ENCODE results near the gene CLDN11.

CLDN11 gene

DNA sequence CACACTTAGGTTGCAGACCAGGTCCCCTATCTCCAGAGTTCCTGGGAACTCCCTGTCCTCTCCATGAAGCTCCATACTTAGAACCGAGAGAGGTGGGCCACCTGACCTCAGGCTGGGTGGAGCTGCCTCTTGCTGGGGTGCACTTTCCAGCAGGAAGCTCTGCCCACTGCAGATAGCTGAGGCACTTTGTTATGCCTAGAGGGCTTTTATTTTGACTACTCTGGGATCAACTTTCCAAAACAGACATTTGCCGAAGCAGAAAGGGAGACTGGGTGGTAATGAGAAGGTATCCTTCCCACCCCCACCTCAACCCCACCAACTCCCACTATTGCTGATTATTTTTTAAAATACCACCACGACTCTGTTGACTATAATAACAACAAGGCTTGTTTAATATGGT lies 54.7 kb downstream of the CLDN11 start:
- DNase-seq: no peak

DNA sequence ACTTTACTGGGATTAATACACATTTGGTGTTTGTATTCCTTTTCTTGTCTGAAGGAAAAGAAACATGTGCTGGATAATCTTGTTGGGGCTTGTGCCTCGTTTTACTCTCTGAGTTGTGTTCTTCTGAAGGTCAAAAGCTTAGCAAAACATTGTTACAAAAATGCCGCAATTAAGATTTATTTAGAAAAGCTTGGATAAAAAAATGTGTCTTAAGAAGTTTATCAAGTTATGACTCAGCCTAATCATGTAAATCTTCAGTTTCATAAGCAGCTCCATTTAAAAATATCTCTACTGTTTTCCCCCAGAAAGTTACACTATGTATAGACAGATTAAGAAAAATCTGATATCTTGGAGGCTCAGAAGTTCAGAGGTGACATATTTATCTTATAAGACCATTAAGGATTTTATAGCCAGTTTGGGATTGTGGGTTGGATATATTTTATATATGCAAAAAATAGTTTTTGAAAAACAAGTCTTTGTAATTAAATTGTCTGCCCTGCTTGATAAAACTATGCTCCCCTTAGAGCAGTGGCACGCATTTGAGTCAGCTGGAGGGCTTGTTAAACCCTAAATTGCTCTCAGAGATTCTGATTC lies 56.5 kb downstream of the CLDN11 start:
- no peak for DNase-seq

DNA sequence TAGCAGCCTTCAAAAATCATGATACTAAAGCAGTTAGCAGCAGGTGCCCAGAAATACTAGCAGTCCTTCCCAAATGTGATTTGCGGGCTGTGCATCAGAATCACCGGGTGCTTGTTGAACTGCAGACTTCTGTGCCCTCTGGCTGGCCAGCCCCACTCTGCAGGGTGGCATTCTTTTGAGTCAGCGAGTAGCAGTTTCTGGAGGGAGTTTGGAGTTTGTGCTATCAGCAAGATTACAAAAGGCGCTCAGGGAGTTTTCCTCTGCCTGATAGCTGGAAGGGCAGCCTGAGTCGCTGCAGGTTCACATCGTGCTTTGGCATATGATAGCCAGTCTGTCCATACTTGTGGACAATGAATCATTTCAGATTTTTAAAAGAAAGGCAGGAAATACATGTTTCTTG lies 57.6 kb downstream of the CLDN11 start:
- no peak for DNase-seq

DNA sequence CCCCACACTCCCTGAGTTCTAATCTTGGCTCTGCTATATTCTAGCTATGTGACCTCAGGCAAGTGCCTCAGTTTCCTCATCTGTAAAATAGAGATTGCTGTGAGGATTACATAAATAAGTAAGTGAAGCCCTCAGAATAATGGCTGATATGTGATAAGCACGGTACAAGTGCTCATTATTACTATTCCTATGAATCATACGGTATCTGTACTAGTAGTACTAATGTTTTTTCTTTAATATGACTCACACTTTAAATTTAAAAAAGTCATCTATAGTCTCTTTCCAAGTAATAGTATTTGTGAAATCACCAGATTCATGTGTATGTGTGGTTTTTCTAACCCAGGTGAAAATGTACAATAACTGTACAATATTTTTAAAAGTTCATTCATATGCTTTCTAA lies 58.7 kb downstream of the CLDN11 start:
- DNase-seq: no peak

DNA sequence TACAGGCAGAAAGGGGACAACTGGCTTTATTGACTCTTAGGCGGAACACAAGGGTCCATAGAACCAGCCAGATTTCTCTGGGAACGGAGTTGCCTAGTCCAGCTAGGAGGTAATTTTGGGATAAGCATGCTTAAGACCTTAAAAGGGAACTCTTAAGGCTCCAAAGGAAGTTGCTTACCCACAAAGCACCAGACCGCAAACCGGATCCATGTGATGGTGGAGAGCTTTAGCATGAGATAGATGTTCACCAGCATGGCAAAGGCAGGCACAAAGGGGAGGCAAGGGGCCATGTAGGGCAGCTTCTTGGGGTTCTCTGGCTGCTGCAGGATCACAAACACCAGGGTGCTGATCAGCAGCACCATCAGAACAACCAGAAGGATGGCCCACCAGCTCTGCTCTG lies 61.4 kb downstream of the CLDN11 start:
- no peak for DNase-seq

DNA sequence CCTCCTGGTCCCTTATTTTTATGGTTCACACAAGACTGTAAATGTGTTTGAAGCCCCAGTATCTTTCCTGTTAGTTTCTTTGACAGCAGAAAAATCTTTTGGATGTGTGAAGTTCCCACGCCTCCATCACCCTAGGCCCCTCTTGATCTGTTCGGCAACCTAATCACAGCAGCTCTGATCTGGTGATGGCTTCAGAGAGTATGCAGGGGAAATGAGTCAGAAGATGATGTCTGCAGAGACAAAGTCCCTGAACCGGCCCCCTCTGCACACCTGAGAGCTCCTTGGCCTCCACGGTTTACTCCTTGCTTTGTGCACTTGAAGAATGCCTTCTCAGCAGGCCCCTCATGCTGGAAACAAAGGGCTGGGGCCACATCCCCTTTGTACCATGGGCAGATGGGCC lies 63.5 kb downstream of the CLDN11 start:
- no peak for DNase-seq

DNA sequence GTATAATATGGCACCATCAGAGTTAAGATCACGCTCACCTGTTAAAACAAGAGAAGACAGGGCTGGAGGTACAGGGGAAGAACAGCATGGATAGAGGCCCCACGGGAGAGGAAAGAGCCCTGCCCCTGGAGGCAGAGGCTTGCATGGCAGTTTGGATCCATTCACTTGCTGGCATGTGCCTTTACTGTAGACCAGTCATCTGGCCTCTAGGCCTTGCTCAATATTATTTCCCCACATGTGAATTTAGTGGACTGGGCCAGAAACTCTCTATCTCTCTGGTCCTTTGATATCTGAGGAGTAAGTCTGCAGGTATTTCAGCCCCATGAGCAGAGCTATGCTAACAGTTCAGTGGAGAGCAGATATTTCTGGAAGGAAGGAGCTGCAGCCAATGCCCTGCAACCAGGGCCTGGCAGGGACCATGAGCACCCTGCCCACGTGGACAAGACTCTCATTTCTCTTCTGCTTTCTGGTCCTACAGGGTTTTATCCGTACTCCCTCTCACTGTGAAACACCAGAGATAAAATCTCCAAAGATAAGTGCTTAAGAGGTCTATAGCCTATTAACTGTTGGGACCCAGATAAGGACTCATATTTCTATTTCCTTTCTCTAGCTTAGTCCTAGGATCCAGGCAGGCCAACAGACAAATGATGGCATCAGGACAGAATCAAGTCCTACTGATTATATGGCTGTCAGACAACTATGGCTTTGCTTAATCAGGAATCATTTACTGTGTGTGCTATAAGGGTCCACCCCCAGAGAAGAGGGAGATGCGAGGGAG lies 65.0 kb downstream of the CLDN11 start:
- DNase-seq: no peak

Measured in activated CD8-positive, alpha-beta memory T cell treated with anti-CD3 and anti-CD28 coated beads, Interleukin-2, amount 50 U/mL, for 48 hours (primary cell).